ENCODE results near the gene KHK.
"Not testable (repeated sequence)": the region's sequence is repeated elsewhere in the genome, so short reads cannot be mapped to it uniquely, and the experiment has no call there.

DNA sequence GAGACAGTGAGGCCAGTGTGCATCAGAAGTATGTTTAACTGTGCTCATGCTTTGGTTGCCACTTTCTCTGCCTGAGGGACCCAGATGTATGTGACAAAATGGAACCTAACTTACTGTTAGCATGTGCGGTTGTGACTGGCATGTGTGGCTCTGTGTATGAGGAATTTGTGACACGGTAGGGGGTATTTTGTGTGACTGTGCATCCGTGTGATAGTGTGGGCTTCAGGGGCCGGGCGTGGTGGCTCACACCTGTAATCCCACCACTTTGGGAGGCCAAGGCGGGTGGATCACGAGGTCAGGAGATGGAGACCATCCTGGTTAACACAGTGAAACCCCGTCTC, 32.7 kb downstream of the KHK start:
- TF ChIP-seq CTCF, POLR2A (IDR thresholded peaks at IDR 0.05): not testable (repeated sequence)
